Ishikawa (cell line): ENCODE results near the gene TMEM134.

Experiments used
- CEBPB ChIP-seq: IDR thresholded peaks from 2 replicates; pipeline ENCODE4 v1.6.1; 2012
- EGR1 ChIP-seq: IDR thresholded peaks from 2 replicates; pipeline ENCODE4 v1.6.1; 2012
- EP300 ChIP-seq: IDR thresholded peaks from 2 replicates; pipeline ENCODE4 v1.6.1; 2012; ENCODE audit warnings: borderline replicate concordance
- FOXM1 ChIP-seq: IDR thresholded peaks from 2 replicates; pipeline ENCODE4 v1.6.1; 2012; ENCODE audit warnings: low read depth, borderline replicate concordance
- MAX ChIP-seq: IDR thresholded peaks from 2 replicates; pipeline ENCODE4 v1.6.1; 2012
- RAD21 ChIP-seq: IDR thresholded peaks from 2 replicates; pipeline ENCODE4 v1.6.1; 2012; ENCODE audit warnings: low read depth
- REST ChIP-seq: IDR thresholded peaks from 2 replicates; pipeline ENCODE4 v1.6.1; 2012; ENCODE audit warnings: low read depth, mild to moderate bottlenecking
- TAF1 ChIP-seq: IDR thresholded peaks from 2 replicates; pipeline ENCODE4 v1.6.1; 2012; ENCODE audit warnings: low read depth, mild to moderate bottlenecking
- YY1 ChIP-seq: IDR thresholded peaks from 2 replicates; pipeline ENCODE4 v1.6.1; 2012; ENCODE audit warnings: low read depth
- ZBTB7A ChIP-seq: IDR thresholded peaks from 2 replicates; pipeline ENCODE4 v1.6.1; 2012; ENCODE audit warnings: low read depth

GRCh38 chr11:67489203-67489884, 20.3 kb upstream of the TMEM134 start:
- no peak for TF ChIP-seq TAF1
- 0 out of 2 replicates have a peak, but pooled peaks have one; percentile 24 for TF ChIP-seq ZBTB7A
- TF ChIP-seq EP300: no peak
- TF ChIP-seq CEBPB: no peak
- TF ChIP-seq FOXM1: no peak
- TF ChIP-seq REST: no peak
- no peak for TF ChIP-seq YY1
- TF ChIP-seq MAX: no peak
- TF ChIP-seq RAD21: no peak
- no peak for TF ChIP-seq EGR1
